HEK293 (cell line): ENCODE measurements around the gene DYNC1LI1.

Experiments used
- GFI1B ChIP-seq: fragments of 450-650 bp; formaldehyde crosslinking; IDR thresholded peaks from 2 replicates; pipeline ENCODE4 v1.5.1; 2016; ENCODE audit warnings: missing biosample characterization, missing genetic modification characterization
- GLIS2 ChIP-seq: fragments of 450-650 bp; formaldehyde crosslinking; IDR thresholded peaks from 2 replicates; pipeline ENCODE4 v1.5.1; 2016; ENCODE audit warnings: missing biosample characterization, missing genetic modification characterization
- SCRT1 ChIP-seq: fragments of 450-650 bp; formaldehyde crosslinking; IDR thresholded peaks from 2 replicates; pipeline ENCODE4 v1.5.1; 2016; ENCODE audit warnings: missing biosample characterization, missing genetic modification characterization, borderline replicate concordance
- ZBTB1 ChIP-seq: fragments of 450-650 bp; formaldehyde crosslinking; IDR thresholded peaks from 2 replicates; pipeline ENCODE4 v1.5.1; 2016; ENCODE audit warnings: missing biosample characterization, missing genetic modification characterization
- ZBTB17 ChIP-seq: fragments of 450-650 bp; formaldehyde crosslinking; IDR thresholded peaks from 2 replicates; pipeline ENCODE4 v1.5.1; 2016; ENCODE audit warnings: missing biosample characterization, missing genetic modification characterization
- ZNF140 ChIP-seq: fragments of 450-650 bp; formaldehyde crosslinking; IDR thresholded peaks from 2 replicates; pipeline ENCODE4 v1.5.1; 2016; ENCODE audit warnings: missing biosample characterization, missing genetic modification characterization
- ZNF274 ChIP-seq, 2 experiments: fragments of 200-500 bp in 1 of 2; fragments of 450-650 bp in 1 of 2; sonication (Bioruptor generic) in 1 of 2; formaldehyde crosslinking in 1 of 2; IDR thresholded peaks; 2 replicates each; pipeline versions ENCODE4 v1.5.1 to v1.6.1; 2014 to 2016; ENCODE audit warnings: borderline replicate concordance in 1 of 2, inconsistent platforms in 1 of 2, low read length in 1 of 2, missing biosample characterization in 1 of 2, missing genetic modification characterization in 1 of 2
- ZNF530 ChIP-seq: fragments of 450-650 bp; formaldehyde crosslinking; IDR thresholded peaks from 2 replicates; pipeline ENCODE4 v1.5.1; 2016; ENCODE audit warnings: low read depth, missing biosample characterization, missing genetic modification characterization
- TF ChIP-seq, protein P1 (sequence below): fragments of 450-650 bp; formaldehyde crosslinking; IDR thresholded peaks from 2 replicates; pipeline ENCODE4 v1.5.1; 2016; ENCODE audit warnings: missing biosample characterization, missing genetic modification characterization
- TF ChIP-seq, protein P2 (sequence below): fragments of 450-650 bp; formaldehyde crosslinking; IDR thresholded peaks from 2 replicates; pipeline ENCODE4 v1.5.1; 2016; ENCODE audit warnings: missing biosample characterization, missing genetic modification characterization, borderline replicate concordance

DNA sequence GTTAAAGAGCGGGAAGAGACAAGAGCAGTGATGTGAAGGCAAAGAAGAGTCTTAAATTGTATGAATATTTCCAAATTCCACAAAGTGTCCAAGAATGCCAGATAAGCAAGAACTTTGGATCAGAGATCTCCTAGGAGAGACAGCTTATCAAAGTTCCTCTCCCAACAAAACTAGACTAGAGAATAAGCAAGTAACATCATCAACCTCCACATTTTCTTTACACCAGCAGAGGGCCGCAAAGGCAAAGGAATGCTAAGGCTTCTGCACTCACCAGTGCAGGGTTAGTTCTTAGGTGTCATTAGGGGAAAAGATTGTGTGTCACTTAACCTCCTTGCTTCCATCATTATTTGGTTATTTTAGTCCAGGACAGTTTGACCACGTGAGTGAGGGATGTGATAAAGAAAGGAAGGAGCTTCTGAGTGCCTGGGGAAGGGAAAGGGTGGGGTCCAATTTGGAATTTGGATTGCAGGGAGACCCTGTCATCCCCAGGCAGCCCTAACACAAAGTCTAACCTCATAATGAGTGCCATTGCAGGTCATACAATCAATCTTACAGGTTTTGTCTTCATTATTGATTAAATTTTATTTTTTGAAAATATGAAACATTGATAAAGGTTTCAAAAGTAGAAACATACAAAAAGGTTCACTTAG is 60.5 kb downstream of the DYNC1LI1 start:
- no peak for TF ChIP-seq ZNF140 (tag by site-specific recombination)
- TF ChIP-seq, protein P1, sequence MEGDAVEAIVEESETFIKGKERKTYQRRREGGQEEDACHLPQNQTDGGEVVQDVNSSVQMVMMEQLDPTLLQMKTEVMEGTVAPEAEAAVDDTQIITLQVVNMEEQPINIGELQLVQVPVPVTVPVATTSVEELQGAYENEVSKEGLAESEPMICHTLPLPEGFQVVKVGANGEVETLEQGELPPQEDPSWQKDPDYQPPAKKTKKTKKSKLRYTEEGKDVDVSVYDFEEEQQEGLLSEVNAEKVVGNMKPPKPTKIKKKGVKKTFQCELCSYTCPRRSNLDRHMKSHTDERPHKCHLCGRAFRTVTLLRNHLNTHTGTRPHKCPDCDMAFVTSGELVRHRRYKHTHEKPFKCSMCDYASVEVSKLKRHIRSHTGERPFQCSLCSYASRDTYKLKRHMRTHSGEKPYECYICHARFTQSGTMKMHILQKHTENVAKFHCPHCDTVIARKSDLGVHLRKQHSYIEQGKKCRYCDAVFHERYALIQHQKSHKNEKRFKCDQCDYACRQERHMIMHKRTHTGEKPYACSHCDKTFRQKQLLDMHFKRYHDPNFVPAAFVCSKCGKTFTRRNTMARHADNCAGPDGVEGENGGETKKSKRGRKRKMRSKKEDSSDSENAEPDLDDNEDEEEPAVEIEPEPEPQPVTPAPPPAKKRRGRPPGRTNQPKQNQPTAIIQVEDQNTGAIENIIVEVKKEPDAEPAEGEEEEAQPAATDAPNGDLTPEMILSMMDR: peak; percentile 78
- TF ChIP-seq GFI1B (tag by site-specific recombination): no peak
- no peak for TF ChIP-seq GLIS2
- 0 out of 2 replicates have a peak, but pooled peaks have one; percentile 15 for TF ChIP-seq ZBTB17 (tag by site-specific recombination)
- no peak for TF ChIP-seq ZBTB1 (tag by site-specific recombination)
- TF ChIP-seq, protein P2, sequence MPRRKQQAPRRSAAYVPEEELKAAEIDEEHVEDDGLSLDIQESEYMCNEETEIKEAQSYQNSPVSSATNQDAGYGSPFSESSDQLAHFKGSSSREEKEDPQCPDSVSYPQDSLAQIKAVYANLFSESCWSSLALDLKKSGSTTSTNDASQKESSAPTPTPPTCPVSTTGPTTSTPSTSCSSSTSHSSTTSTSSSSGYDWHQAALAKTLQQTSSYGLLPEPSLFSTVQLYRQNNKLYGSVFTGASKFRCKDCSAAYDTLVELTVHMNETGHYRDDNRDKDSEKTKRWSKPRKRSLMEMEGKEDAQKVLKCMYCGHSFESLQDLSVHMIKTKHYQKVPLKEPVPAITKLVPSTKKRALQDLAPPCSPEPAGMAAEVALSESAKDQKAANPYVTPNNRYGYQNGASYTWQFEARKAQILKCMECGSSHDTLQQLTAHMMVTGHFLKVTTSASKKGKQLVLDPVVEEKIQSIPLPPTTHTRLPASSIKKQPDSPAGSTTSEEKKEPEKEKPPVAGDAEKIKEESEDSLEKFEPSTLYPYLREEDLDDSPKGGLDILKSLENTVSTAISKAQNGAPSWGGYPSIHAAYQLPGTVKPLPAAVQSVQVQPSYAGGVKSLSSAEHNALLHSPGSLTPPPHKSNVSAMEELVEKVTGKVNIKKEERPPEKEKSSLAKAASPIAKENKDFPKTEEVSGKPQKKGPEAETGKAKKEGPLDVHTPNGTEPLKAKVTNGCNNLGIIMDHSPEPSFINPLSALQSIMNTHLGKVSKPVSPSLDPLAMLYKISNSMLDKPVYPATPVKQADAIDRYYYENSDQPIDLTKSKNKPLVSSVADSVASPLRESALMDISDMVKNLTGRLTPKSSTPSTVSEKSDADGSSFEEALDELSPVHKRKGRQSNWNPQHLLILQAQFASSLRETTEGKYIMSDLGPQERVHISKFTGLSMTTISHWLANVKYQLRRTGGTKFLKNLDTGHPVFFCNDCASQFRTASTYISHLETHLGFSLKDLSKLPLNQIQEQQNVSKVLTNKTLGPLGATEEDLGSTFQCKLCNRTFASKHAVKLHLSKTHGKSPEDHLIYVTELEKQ: no peak
- TF ChIP-seq ZNF274 (IDR thresholded peaks at IDR 0.05; ENCODE audit: low read length): no peak
- no peak for TF ChIP-seq ZNF274 (tag by site-specific recombination; IDR thresholded peaks at IDR 0.05; ENCODE audit: borderline replicate concordance)
- no peak for TF ChIP-seq ZNF530
- no peak for TF ChIP-seq SCRT1
